NCI-H345 treated with DMSO at 0.1 percent for 48 hours (cell line): ENCODE results near the gene CEP131.

Source experiments
- DNase-seq: peaks from one replicate; lab custom pipeline; 2025; ENCODE audit not compliant: unreplicated experiment; lab: John Stamatoyannopoulos, UW

The CEP131 gene

DNA sequence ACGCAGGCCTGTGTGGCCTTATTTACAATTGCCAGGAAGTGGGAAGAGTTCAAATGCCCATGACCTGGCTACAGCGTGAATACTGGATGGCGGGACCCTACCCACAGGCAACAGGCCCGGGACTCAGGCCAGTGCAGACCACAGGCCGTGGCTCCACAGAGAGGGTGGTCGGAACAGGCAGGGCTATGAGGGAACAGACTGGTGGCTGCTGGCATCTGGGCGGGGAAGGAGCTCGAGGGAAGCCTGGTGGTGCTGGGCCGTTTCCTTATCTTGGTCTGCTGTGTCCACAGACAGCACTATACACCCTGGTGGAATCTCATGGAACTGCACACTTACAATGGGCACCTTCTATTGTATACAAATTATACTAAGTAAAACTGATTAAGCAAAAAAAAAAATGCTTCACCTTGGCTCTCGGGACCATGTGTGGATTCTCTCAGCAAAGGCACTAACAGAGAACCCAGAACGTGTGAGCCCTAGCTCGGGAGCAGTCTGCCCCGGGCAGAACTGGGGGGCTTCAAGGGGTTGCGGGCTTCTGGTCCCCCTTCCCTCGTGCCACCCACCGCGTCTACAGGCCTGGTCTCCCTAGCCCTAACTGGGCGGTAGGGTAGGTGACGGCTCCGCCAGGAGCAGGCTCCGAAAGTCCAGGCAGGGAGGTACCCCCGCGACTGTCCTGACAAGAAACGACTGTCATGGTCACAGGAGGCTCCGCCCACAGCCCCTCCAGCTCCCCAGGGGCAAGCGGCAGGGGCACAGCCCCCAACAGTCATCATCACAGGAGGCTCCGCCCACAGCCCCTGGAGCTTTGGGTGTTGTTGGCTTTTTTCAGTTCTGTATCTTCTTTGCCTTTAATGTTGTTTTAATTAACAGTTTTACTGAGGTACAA is 21.8 kb downstream of the CEP131 start:
- DNase-seq, result peak; percentile 5

DNA sequence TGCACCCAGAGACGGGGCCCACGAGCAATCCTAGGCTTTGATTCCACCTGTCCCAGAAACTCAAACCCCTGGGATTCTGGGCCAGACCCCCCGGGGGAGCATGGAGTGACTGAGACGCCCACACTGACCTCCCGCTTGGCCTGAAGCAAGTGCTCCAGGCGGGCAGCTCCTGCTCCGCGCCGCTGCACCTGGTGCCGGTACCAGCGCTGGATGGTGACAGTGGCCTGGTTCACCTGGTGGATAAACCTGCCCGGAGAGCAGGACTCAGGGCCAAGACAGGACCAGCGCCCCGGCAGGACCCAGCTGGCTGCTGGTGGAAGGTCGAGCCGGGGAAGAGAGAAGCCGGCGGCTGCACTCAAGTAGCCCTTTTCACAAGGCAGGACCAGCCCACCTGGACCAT is 22.6 kb downstream of the CEP131 start:
- no peak for DNase-seq

DNA sequence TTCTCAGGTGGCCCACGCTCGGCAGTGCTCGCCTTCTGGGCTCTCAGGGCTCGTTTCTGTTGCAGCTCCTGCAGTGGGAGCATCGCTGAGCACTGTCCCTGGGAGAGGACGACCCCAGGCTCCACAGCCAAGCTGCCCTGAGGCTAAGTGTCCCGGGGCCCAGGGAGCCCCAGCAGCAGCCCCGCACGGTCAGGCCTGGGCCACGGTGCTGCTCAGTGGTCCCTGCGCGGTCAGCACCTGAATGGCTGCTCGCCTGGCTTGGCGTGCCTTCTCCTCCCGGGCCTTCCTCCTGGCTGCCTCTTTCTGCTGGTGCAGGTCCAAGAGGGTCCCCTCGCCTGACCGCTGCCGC is 23.3 kb downstream of the CEP131 start:
- no peak for DNase-seq

DNA sequence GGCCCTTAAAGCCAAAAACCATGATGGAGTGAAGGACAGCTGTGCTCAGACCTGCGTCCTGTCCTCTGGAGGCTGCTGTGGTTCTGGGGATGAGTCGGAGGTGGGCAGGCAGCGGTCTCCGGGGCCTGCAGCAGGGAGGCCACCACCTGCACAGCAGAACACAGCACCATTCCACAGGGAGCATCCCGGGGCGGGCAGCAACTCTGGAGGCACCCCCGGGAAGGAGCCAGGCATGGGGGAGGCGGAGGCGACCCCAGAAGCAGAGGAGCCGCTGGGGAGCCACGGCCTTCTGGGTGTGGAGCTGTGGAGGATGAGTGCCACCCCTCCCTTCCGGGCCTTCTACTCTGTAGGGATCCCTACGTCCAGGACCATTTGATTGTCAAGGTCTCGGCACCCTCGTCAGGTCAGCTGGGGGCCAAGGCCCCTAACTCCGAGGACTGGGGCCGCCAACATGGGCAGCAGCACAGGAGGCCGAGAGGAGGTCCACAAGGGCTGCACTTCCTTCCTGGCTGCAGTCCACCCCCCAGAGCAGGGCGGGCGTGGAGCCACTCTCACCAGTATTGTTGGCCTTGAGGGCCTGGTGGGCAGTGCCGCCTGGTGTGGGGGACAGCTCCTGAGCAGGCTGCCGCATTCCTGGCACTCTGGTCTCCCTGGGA is 23.8 kb downstream of the CEP131 start:
- no peak for DNase-seq

DNA sequence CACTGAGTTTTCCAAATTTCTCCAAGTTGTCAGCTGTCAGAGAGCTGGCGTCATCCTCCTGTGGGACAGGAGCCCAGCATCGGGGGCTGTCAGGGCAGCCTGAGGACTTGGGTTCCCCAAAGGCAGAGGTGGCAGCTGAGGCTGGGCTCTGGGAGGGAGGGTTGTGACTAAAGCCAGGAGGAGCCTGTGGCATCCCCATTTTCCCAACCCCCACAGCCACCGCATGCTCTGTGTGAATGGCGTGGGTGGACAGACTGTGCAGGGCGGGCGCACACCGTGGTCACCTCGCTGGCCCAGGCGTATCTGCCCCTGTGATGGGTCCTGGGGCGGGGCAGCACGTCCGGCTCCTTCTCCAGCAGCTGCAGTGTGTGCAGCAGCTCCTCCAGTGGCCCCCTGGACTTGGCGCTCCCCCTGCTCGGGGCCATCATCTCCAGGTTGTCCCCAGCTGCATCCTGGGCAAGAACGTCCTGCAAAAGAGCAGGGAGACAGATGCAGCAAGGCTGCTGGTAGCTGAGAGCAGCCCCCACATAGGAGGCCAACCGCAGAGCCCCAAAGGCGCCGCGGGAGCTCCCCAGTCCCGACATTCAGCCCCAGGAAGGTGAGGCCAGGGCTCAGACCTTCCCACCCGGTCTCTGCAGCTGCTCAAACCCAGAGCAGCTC is 24.8 kb downstream of the CEP131 start:
- DNase-seq, result no peak

DNA sequence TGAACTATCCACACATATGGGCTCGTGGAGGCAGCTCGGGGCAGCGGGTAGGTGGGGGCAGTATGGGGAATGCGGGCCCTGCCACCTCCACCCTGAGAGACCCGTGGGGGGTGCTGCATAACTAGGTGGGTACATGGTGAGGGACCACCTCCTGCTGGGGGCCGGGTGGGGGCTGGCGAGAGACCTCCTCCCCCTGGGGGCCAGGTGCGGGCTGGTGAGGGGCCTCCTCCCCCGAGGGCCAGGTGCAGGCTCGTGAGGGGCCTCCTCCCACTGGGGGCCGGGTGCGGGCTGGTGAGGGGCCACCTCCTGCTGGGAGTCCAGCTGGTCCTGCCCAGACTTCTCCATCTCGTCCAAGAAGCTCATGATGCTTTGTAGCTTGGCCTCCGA is 25.4 kb downstream of the CEP131 start:
- DNase-seq, result no peak

DNA sequence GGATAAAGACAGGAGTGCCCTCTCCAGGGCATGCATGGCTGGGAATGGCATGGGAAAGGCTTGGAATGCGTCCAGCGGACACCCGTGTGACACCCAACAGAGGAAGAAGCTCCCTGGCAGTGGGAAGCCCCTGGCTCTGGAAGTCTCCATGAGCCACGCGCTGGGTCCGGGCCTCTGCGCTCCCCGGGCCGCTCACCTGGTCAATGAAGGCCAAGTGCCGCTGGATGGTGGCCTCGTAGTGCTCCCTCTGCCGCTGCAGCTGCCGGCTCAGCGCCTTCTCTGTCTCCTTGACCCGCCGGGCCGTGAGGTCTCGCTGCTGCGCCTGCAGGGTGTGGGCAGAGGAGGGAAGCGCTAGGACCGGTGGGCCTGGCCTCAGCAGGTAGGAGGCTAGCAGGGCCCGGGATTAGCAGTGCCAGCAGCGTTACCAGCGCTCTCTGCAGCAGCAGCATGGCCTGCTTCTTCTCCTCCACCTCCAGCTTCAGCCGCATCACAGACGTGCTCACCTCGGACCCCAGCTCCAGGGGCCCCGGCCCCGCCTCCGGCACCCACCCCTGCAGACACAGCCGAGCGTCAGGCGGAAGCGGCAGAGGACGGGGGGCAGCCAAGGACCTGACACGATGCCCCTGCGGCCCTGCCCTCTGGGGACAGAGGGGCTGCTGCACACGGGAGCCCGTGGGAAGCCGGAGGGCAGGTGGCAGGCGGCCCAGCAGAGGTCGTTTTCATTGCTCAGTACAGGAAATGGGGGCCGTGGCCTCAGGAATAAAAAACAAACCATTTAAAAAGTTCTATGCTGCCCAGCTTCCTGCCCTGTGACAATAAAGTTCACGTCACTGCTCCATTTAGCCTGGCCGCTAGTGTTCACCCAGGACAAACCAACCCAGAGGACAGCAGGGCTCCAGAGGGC is 26.0 kb downstream of the CEP131 start:
- DNase-seq, result no peak

DNA sequence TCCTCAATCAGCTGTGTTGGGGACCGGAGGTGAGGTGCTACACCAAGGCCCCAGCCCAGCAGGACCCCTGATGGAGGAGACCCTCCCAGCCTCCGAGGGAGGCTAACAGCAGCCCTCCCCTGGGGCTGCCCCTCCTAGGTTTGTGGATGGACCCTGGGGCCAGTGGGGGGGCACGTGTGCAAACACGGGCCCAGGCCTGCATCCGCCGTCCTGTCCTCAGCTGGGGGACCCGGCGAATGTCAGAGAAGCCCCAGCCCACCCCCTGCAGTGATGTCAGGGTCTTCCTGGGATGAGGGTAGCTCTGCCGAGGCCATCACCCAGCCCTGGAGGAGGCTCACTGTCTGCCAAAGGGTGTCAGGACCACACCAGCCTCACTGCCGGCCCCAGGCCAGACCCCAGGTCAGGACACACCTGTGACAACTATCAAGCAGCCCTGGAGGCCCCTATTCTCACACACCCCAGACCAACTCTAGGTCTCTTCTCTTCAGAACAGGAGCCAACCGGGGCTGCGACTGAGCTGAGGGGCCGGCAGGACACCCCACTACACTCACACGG is 26.7 kb downstream of the CEP131 start:
- no peak for DNase-seq

DNA sequence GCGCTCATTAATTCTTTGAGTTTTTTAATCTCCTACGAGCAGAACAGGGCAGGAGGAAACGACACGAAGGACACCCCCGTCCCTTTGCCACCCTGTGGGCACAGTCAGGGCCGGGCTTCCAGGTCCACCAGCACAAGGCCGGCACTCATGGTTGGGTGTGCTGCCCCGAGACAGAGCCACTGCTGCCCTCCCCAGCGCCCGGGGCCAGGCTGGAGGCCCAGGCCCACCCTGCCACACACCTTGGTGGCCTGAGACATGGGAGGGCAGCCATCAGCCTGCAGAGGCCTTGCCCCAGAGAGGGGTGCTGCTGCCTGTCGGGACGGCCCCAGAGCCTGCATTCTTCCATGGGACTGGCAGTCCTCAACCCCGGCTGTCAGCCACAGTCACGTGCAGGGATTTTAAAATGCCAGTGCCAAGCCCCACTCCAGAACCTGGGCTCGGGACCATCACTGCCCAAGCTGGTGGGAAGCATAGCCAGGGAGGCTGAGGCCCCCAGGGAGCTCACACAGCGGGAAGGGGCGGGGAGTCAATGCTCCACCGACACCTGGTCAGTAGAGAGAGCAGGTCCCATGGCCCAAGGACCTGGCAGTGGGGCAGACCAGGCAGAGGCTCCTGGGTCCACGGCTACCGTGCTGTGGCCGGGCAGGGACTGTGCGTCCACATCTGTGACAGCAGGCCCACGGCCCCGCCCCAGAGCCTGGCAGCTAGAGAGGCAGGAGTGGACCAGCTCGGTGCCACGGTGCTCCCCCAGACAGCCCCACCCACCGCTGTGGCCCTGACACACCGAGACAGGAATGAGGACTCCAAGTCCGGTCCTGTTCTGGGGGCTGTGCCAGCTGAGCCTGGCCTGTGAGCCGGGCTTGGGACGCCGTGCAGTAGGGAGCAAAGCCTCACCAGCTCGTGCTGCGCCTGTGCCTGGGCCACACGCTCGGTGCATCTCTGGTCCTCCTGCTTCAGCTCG is 27.5 kb downstream of the CEP131 start:
- no peak for DNase-seq

DNA sequence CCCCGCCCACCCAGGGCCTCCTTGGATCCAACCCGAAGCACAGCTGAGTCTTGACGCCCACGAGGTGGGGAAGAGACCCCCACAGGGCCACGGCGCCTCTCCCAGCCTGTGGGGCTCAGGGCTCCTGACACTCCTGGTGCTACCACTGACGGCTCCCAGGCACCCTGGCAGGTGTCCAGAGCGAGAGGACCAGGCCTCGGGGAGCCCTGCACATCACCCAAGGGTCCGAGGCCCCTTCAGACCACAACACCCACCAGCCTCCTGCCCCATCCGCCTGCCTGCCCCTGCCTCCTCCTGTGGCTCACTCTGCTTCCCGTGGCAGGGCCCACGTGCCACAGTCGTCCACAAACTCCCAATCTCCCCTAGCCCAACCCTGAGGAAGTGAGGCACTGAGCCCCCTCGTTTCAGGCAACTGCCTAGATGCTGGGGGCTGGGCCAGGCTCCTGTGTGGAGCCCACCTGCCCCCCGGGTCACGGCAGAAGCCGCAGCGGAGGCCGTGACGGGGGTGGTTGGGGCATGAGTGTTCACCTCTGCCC is 28.5 kb downstream of the CEP131 start:
- no peak for DNase-seq

DNA sequence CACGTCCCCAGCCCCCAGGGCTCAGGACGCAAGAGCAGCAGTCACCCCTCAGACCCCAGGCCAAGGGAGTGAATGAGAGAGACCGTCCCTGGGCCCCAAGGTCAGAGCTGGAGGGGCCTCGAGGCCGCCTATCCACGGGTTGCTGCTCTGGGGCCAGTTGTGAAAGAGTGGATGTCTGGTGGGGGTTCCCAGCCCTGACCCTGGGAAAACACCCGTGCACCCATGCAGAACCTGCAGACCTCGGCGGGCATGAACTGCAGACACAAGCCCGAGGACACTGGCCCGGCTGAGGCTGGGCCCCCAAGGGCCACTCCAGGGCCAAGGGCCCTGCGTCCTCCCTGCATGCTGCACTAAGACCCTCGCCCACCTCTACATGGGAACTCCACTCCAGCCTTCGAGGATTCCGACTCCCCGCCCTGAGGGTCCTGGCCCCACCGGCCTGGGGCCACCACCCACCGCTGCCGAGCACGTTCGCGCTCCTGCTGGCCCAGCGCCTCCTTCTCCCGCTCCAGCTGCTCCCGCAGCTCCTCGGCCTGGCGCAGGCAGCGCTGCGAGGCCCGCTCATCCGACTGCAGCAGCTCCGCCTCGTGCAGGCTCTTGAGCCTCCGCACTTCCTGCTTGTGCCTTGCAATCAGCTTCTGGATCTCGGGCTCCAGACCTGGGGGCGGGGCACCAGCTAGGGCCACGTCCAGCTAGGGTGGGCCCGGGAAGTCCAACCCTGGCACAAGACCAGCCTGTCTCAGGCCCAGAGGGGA is 29.1 kb downstream of the CEP131 start:
- DNase-seq, result no peak

DNA sequence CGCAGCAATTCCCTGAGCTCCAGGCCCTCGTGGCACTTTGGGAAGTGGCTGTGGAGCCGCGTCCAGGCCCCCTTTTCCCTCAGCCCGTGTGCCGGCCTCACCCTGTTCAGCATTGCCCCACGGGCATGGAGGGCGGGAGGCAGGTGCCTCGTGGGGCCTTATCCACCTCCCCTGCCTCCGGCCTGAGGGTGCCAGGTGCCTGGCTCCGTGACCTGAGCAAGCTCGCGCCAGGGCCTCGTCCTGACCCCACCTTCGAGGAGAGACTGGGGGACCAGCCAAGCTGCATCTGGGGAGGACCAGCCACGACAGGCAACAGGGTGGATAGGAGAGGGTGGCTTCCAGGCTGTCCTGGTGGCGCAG is 29.7 kb downstream of the CEP131 start:
- no peak for DNase-seq

DNA sequence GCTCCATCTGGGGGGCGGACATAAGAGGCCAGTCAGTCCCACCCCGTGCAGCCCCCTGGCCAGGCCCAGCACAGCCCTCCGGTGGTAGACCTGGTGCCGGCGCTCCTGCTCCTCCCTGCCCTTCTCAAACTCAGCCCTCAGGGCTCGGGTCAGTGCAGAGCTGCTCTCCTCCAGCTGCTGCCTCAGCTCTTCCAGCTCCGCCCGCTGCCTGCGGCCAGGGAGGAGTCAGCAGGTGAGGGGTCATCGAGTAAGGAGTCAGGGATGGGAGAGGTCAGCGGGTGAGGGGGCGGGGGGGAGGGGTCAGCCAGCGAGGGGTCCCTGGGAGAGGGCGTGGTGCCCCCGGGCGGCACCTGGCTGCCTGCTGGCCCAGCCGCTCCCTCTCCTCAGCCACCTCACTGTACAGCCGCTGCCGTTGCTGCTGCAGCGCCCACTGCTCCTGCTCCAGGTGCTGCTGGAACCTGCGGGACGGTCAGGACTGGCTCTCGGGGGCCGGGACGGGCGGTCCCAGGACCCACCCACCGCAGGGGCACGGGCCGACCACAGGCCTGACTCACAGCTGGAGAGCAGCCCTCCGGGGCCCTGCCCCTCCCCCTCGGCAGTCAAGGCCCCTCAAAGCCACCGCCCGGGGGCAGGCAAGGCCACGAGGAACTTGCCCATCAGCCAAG is 30.2 kb downstream of the CEP131 start:
- DNase-seq, result no peak

DNA sequence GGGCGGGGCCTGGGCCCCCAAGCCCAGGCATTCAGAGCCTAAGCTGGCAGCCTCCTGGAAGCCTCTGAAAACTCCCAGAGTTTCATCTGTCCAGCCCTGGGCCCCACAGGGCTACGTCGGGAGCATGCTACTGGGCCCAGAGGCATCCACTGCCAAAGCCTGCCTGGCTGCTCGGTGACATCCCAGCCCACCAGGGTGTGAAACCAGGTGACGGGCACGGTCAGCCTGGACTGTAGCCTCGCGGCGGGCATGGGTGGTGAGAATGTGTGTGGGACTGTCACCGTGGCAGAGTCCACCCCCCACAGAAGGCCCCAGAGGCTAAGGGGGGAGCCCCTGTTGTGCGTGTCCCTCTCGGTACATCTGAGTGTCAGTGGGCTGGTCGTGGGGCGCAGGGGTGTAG is 31.1 kb downstream of the CEP131 start:
- no peak for DNase-seq

DNA sequence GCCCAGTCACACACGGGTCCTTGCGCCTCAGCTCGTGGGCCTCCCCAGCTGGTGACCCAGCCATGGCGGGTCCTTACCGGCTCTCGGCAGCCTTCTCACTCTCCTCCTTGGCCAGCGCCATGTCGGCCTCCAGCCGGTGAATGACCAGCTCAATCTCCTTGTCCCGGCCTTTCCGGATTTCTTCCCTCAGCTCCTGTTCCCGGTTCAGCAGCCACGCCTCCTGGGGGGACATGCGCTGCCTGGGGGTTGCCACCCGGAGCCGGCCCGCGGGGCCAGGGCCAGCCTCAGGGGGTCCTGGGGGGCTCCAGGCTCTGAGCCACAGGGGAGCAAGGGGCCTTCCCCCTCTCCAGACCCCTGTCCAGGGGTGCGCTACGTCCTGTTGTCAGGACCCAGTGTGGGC is 31.6 kb downstream of the CEP131 start:
- DNase-seq, result no peak

DNA sequence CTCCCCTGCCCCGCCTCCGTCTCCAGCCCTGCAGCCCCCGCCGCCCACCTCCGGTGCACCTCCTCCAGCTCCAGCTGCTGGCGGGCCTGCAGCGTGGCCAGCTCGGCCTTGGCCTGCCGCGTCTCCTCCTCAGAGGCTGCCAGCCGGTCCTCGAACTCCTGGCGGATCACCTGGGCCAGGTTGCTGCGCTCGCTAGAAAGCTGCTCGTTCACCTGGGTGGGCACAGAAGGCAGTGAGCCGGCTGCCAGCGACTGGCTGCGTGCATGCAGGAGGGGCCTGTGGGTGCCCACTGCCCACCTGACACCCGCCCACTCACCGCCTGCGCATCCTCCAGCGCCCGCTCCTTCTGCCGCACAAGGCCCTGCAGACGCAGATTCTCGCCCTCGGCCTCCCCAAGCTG is 32.2 kb downstream of the CEP131 start:
- DNase-seq, result no peak

DNA sequence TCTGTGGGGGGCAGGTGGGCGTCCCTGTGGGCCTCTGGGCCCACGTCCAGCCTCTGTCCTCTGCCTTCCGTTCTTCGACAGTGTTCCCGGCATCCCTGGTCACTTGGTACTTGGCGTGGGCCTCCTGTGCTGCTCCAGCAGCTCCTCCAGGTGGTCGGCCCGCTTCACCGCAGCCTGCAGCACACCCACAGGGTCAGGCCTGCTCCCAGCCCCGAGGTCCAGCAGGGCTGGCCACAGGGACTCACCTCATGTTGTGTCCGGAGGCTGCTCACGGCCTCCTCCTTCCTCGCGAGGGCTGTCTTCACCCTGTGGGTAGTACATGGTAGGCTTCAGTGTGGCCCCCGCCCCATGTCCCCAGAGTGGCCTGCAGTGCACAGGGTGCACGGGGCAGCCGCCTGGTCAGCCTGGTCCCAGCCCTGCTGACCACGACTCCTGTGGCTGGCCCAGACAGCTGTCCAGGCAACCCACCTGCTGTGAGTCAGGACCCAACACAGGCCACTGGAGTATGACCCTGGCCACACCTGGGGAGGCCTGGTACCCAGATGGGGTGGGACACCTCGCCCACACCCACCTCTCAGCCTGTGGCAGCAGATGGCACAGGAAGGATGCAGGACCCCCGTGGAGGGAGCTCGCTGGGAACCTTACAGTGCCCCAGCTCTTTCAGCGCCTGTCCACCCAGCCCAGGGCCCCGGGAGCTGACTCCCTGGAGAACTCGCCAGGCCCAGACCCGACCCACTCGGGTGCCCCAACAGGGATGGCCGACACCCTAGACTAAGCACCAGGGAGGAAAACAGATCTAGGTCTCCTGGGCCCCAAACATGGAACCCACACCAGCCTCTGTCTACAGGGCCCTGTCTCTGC is 32.9 kb downstream of the CEP131 start:
- DNase-seq, result no peak
